Ovary (tissue), 3 donors: ENCODE results near the gene STAT3.

Experiments
- EP300 ChIP-seq: sonication (generic); formaldehyde crosslinking; IDR thresholded peaks from one replicate; pipeline ENCODE4 v1.6.1; 2017; ENCODE audit warnings: antibody characterized with exemption
- POLR2A ChIP-seq: fragments of 450-650 bp; IDR thresholded peaks from one replicate; pipeline ENCODE4 v1.6.1; 2017; ENCODE audit warnings: antibody characterized with exemption, mild to moderate bottlenecking, moderate library complexity
- TF ChIP-seq, protein P1 (sequence below), 3 donors: fragments of 450-650 bp in 2 of 3; fragments of 200-600 bp in 1 of 3; IDR thresholded peaks; one replicate each; pipeline versions ENCODE4 v1.5.1 to v1.8.0; 2016 to 2022; ENCODE audit warnings: antibody characterized with exemption in 3 of 3, mild to moderate bottlenecking in 1 of 3
- donor health status: DM: no; HTN: no; CAD: no.

DNA sequence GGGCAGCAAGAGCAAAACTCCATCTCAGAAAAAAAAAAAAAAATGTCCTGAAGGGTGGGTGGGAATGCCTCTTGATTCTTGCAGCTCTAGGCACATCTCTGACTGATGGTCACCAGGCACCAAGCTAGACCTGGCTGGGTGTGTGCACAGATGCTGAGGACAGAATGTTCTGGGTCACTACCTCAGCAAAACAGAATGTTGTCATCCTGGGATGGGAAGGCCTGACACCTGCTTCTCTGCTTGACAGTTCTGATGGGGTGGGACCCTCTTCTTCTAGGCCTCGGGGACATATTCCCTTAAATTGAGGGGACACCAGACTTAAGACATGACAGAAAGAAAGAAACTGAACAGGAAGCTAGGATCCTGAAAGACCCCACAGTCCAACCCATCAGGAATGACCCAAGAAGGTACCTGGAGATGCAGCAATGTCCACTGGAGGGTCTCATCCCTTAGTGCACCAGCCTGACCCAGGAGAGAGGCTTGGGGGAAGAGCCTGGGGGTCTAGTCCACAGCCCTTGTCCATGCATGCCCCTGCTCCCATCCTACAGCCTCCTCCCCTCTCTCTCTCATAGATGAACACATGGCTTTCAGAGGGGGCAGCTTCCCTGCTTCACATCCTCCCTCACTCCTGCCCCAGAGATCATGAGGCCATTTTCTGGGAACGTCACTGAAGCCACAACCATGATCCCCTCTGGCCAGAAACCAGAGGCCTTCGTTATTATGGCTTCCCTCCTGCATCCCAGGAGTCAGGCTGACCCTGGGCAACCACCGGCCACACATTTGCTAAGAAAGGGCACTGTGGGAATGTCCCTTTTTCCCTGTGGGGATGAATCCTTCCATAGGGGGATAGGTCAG, 108.2 kb downstream of the STAT3 start:
- TF ChIP-seq, protein P1, sequence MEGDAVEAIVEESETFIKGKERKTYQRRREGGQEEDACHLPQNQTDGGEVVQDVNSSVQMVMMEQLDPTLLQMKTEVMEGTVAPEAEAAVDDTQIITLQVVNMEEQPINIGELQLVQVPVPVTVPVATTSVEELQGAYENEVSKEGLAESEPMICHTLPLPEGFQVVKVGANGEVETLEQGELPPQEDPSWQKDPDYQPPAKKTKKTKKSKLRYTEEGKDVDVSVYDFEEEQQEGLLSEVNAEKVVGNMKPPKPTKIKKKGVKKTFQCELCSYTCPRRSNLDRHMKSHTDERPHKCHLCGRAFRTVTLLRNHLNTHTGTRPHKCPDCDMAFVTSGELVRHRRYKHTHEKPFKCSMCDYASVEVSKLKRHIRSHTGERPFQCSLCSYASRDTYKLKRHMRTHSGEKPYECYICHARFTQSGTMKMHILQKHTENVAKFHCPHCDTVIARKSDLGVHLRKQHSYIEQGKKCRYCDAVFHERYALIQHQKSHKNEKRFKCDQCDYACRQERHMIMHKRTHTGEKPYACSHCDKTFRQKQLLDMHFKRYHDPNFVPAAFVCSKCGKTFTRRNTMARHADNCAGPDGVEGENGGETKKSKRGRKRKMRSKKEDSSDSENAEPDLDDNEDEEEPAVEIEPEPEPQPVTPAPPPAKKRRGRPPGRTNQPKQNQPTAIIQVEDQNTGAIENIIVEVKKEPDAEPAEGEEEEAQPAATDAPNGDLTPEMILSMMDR (IDR thresholded peaks at IDR 0.05) = no peak
- TF ChIP-seq POLR2A = no peak
- TF ChIP-seq EP300 = no peak
